Mesendoderm (in vitro differentiated cells): ENCODE measurements around the gene PTPRA.
A peak's percentile ranks its signal among the peaks of the same experiment; 100 is the strongest.

Experiments used
- DNase-seq: peaks from one replicate; pipeline ENCODE4 v3.0.0; 2013
- H2AK5ac ChIP-seq: 2 replicates; pipeline ENCODE4 v1.6.1; 2013; ENCODE audit warnings: low read length, inconsistent platforms
- H2BK120ac ChIP-seq: 2 replicates; pipeline ENCODE4 v1.6.1; 2013; ENCODE audit warnings: low read depth, mild to moderate bottlenecking, low read length, moderate library complexity, mixed read lengths
- H2BK15ac ChIP-seq: replicated peaks from 2 replicates; pipeline ENCODE4 v1.6.1; 2013; ENCODE audit warnings: low read depth, mild to moderate bottlenecking, moderate library complexity
- H2BK5ac ChIP-seq: 2 replicates; pipeline ENCODE4 v1.6.1; 2013; ENCODE audit warnings: low read length, inconsistent platforms
- H3K18ac ChIP-seq: 2 replicates; pipeline ENCODE4 v1.6.1; 2013; ENCODE audit warnings: mild to moderate bottlenecking, low read length, mixed read lengths
- H3K23ac ChIP-seq: one replicate; pipeline ENCODE4 v1.6.1; 2013; ENCODE audit warnings: low read length
- H3K27ac ChIP-seq: 2 replicates; pipeline ENCODE4 v1.5.1; 2013; ENCODE audit warnings: low read depth, mild to moderate bottlenecking, inconsistent platforms, low read length, moderate library complexity
- H3K27me3 ChIP-seq: 2 replicates; pipeline ENCODE4 v1.6.1; 2013; ENCODE audit warnings: low read length, control low read depth, mild to moderate bottlenecking, inconsistent platforms; ENCODE audit not compliant: insufficient read depth, poor library complexity
- H3K36me3 ChIP-seq: 2 replicates; pipeline ENCODE4 v1.6.1; 2013; ENCODE audit warnings: low read length, inconsistent platforms; ENCODE audit not compliant: control insufficient read depth, insufficient read depth
- H3K4ac ChIP-seq: one replicate; pipeline ENCODE4 v1.6.1; 2013; ENCODE audit warnings: low read depth, mild to moderate bottlenecking, low read length, moderate library complexity
- H3K4me1 ChIP-seq: 2 replicates; pipeline ENCODE4 v1.6.1; 2013; ENCODE audit warnings: low read depth, low read length, inconsistent platforms; ENCODE audit not compliant: control insufficient read depth
- H3K4me2 ChIP-seq: 2 replicates; pipeline ENCODE4 v1.6.1; 2013; ENCODE audit warnings: low read length
- H3K4me3 ChIP-seq: 2 replicates; pipeline ENCODE4 v1.5.1; 2013; ENCODE audit warnings: mild to moderate bottlenecking, low read length
- H3K56ac ChIP-seq: one replicate; pipeline ENCODE4 v1.6.1; 2013; ENCODE audit warnings: low read length
- H3K79me1 ChIP-seq: 2 replicates; pipeline ENCODE4 v1.6.1; 2013; ENCODE audit warnings: low read length, inconsistent platforms
- H3K79me2 ChIP-seq: 2 replicates; pipeline ENCODE4 v1.6.1; 2013; ENCODE audit warnings: mild to moderate bottlenecking, low read length; ENCODE audit not compliant: control insufficient read depth, insufficient read depth
- H3K9ac ChIP-seq: 2 replicates; pipeline ENCODE4 v1.6.1; 2013; ENCODE audit warnings: low read length, inconsistent platforms
- H4K5ac ChIP-seq: one replicate; pipeline ENCODE4 v1.6.1; 2013; ENCODE audit warnings: low read length
- H4K8ac ChIP-seq: one replicate; pipeline ENCODE4 v1.6.1; 2013; ENCODE audit warnings: low read depth, mild to moderate bottlenecking, control low read depth, low read length, moderate library complexity
- WGBS: extraction: QIAGEN DNeasy Blood & Tissue Kit; methylation state at CpG from one replicate; pipeline ENCODE4 v1.1.7; 2013; ENCODE audit warnings: low lambda C conversion rate, missing lambda C conversion rate; ENCODE audit not compliant: insufficient coverage; ENCODE audit errors: extremely low coverage; 5-methylcytosine and 5-hydroxymethylcytosine counted together

PTPRA gene

DNA sequence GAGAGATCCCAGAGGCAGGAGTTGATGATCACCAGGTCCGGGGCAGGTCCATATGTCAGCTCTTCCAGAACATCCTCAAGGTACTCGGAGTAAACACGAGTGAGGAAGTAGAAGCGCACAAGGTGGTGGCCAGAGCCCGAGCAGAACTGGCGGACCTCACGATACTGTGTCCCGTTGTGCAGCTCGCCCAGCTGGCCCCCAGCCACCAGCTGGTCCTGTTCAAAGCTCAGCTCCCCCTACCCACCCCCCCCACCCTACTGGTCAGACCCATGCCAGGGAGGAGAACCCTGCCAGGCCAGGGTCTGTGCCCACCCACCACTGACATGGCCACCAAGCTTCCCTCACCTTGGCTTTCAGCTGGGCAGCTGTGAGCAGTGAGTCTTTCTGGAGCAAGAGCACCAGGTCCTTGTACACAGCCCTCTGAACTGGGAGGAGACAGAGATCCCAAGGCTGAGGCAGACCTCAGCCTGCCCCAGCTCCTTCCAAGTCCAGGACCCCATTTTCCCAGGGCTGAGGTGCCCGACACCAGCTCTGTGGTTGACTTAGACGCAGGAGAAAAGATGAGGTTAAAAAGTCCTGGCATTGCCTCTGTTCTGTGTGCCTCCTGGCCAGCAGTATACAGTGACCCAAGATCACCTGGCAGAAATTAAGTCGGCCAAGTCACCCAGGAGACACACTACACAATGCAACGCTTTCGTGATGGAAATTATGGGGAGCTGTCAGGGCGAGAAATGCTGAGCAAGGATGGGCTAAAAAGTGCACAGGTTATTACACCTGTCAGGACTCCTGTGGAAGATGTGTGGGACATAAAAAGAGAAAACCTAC lies 34.2 kb upstream of the PTPRA start:
- H3K4me1 ChIP-seq, result no peaks in the 10 kb centered on the region
- no peak overlapping the region for H3K9ac ChIP-seq
- H2BK15ac ChIP-seq, result no peak overlapping the region
- H3K79me1 ChIP-seq, result no peaks in the 10 kb centered on the region
- no peak for DNase-seq
- H2BK120ac ChIP-seq, result no peak overlapping the region
- no peaks in the 10 kb centered on the region for H3K27me3 ChIP-seq
- H3K56ac ChIP-seq, result no peak overlapping the region
- no peak overlapping the region for H3K23ac ChIP-seq
- H2AK5ac ChIP-seq, result no peak overlapping the region
- WGBS, result no CpG with 5 or more reads among the region's 15 CpGs
- H3K36me3 ChIP-seq, result no peaks in the 10 kb centered on the region
- H3K4me3 ChIP-seq, result no peak overlapping the region
- H2BK5ac ChIP-seq, result no peak overlapping the region
- no peak overlapping the region for H3K4me2 ChIP-seq
- H4K5ac ChIP-seq, result no peak overlapping the region
- H3K4ac ChIP-seq, result no peak overlapping the region
- no peaks in the 10 kb centered on the region for H3K79me2 ChIP-seq
- H3K27ac ChIP-seq, result no peak overlapping the region
- no peak overlapping the region for H4K8ac ChIP-seq
- no peak overlapping the region for H3K18ac ChIP-seq

DNA sequence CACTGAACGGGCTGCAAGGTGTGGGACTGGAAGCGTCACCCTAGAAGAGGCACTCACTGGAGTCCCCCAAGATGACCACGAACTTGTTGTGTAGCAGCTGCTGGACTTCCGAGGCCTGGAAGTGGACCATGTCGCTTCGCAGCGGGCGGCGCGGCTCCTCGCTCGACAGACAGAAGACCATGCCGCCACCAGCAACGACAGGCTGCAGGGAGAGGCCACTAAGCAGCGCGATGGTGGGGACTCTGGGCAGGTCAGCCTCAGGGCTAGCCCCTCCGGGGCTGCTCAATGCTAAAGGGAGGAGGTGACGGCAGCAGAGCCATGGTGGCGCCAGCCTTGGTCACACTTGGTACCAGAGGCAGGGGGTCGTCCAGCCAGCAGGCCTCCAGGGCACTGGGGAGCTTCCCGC lies 33.5 kb upstream of the PTPRA start:
- Histone ChIP-seq H2BK15ac (no peak overlapping the region), H3K27ac (no peak overlapping the region), H2BK5ac (no peak overlapping the region), H3K79me1 (no peaks in the 10 kb centered on the region), H3K27me3 (no peaks in the 10 kb centered on the region), H3K56ac (no peak overlapping the region), H3K79me2 (no peaks in the 10 kb centered on the region), H3K4me3 (no peak overlapping the region), H3K18ac (no peak overlapping the region), H3K36me3 (no peaks in the 10 kb centered on the region), H4K8ac (no peak overlapping the region), H4K5ac (no peak overlapping the region), H2AK5ac (no peak overlapping the region), H2BK120ac (no peak overlapping the region), H3K4me2 (no peak overlapping the region), H3K4ac (peak overlapping the region; percentile 64), H3K4me1 (no peaks in the 10 kb centered on the region), H3K23ac (no peak overlapping the region), H3K9ac (no peak overlapping the region)
- no CpG with 5 or more reads among the region's 21 CpGs for WGBS
- no peak for DNase-seq

GRCh38 chr20:2840138-2840966 lies 32.9 kb upstream of the PTPRA start, which contains the start of the genes PCED1A and VPS16:
Gene PCED1A, minus strand, starts transcription at chr20:2840655. Its CDS starts 743 bp downstream, at chr20:2839912.
Gene VPS16, plus strand, starts transcription at chr20:2840745. Its CDS starts 30 bp downstream, at chr20:2840775.
- Histone ChIP-seq H3K56ac (peak within 1 kb of the TSS; percentile 91), H2BK15ac (no peak within 1 kb of the TSS), H3K4me2 (peak within 1 kb of the TSS; percentile 80), H2BK120ac (no peak within 1 kb of the TSS), H3K23ac (peak within 1 kb of the TSS; percentile 30), H3K79me1 (no peaks in the 10 kb centered on the region), H3K79me2 (no peaks in the 10 kb centered on the region), H2BK5ac (no peak within 1 kb of the TSS), H3K36me3 (no peaks in the 10 kb centered on the region), H4K5ac (no peak within 1 kb of the TSS), H3K27ac (no peak within 1 kb of the TSS), H2AK5ac (no peak within 1 kb of the TSS), H3K4me3 (peak within 1 kb of the TSS; percentile 77), H3K27me3 (no peaks in the 10 kb centered on the region), H3K4me1 (no peaks in the 10 kb centered on the region), H3K18ac (peak within 1 kb of the TSS; percentile 29), H4K8ac (peak within 1 kb of the TSS; percentile 78), H3K9ac (peak within 1 kb of the TSS; percentile 85), H3K4ac (peak within 1 kb of the TSS; percentile 64)
- WGBS, result no CpG with 5 or more reads among the region's 98 CpGs
- peak; percentile 90 for DNase-seq

- Histone ChIP-seq H3K4ac (no peak overlapping the region), H2BK120ac (no peak overlapping the region), H3K56ac (peak overlapping the region; percentile 74), H3K27me3 (no peaks in the 10 kb centered on the region), H3K4me3 (peak overlapping the region; percentile 77), H3K23ac (no peak overlapping the region), H3K4me2 (peak overlapping the region; percentile 74), H3K27ac (no peak overlapping the region), H3K9ac (peak overlapping the region; percentile 68), H3K36me3 (no peaks in the 10 kb centered on the region), H3K79me2 (no peaks in the 10 kb centered on the region), H3K18ac (no peak overlapping the region), H4K5ac (no peak overlapping the region), H2BK15ac (no peak overlapping the region), H3K4me1 (no peaks in the 10 kb centered on the region), H2BK5ac (no peak overlapping the region), H2AK5ac (no peak overlapping the region), H4K8ac (no peak overlapping the region), H3K79me1 (no peaks in the 10 kb centered on the region)
- no CpG with 5 or more reads among the region's 33 CpGs for WGBS
- DNase-seq, result peak; percentile 46
Observed at GRCh38 chr20:2840967-2841531, 32.2 kb upstream of the PTPRA start.

GRCh38 chr20:2845607-2846006 lies 27.7 kb upstream of the PTPRA start:
- Histone ChIP-seq H3K18ac (no peak overlapping the region), H4K8ac (no peak overlapping the region), H2BK120ac (no peak overlapping the region), H2BK15ac (no peak overlapping the region), H3K56ac (no peak overlapping the region), H3K79me2 (no peaks in the 10 kb centered on the region), H3K36me3 (no peaks in the 10 kb centered on the region), H4K5ac (no peak overlapping the region), H3K4me1 (no peaks in the 10 kb centered on the region), H3K27ac (no peak overlapping the region), H3K4me3 (no peak overlapping the region), H3K9ac (no peak overlapping the region), H3K27me3 (no peaks in the 10 kb centered on the region), H3K79me1 (no peaks in the 10 kb centered on the region), H3K4me2 (no peak overlapping the region), H2AK5ac (no peak overlapping the region), H3K23ac (no peak overlapping the region), H2BK5ac (no peak overlapping the region), H3K4ac (no peak overlapping the region)
- no peak for DNase-seq
- WGBS, result no CpG with 5 or more reads among the region's 2 CpGs
